Gastroesophageal sphincter (tissue), 4 donors: Measurements from ENCODE around the gene TNNC1. TPM values are rescaled to one million over a fixed set of nuclear protein-coding genes. Genes with fewer than 3 reads are reported as not detected.

Experiments used
- ATAC-seq: fragments of 150-250 bp; one replicate; pipeline ENCODE4 v1.9.1; 2016; ENCODE audit warnings: mild to moderate bottlenecking, moderate library complexity
- H3K27ac ChIP-seq, 4 donors: fragments of 200-600 bp; sonication (generic) in 3 of 4; 1 replicate in 3 of 4; 2 replicates in 1 of 4; pipeline ENCODE4 v1.5.1; 2016 to 2019
- H3K27me3 ChIP-seq: fragments of 200-600 bp; sonication (generic); one replicate; pipeline ENCODE4 v1.5.1; 2019
- H3K36me3 ChIP-seq, 2 donors: fragments of 200-600 bp; sonication (generic); one replicate each; pipeline ENCODE4 v1.5.1; 2019; ENCODE audit warnings: control low read depth in 1 of 2
- H3K4me1 ChIP-seq, 3 donors: fragments of 200-600 bp; sonication (generic); 1 replicate in 2 of 3; 2 replicates in 1 of 3; pipeline ENCODE4 v1.5.1; 2016 to 2019; ENCODE audit warnings: control low read depth in 2 of 3
- H3K4me3 ChIP-seq, 2 donors: fragments of 200-600 bp; sonication (generic); one replicate each; pipeline ENCODE4 v1.5.1; 2019; ENCODE audit warnings: mild to moderate bottlenecking in 1 of 2, moderate library complexity in 1 of 2
- H3K9me3 ChIP-seq, 3 donors: fragments of 200-600 bp; sonication (generic); one replicate each; pipeline ENCODE4 v1.5.1; 2017 to 2019; ENCODE audit warnings: control low read depth in 2 of 3
- EP300 ChIP-seq: sonication (generic); formaldehyde crosslinking; IDR thresholded peaks from one replicate; pipeline ENCODE4 v1.6.1; 2017; ENCODE audit warnings: antibody characterized with exemption, mild to moderate bottlenecking
- POLR2A ChIP-seq, 2 donors: fragments of 450-650 bp; IDR thresholded peaks; one replicate each; pipeline ENCODE4 v1.6.1; 2017; ENCODE audit warnings: antibody characterized with exemption in 2 of 2, mild to moderate bottlenecking in 2 of 2, moderate library complexity in 1 of 2
- POLR2AphosphoS5 ChIP-seq: sonication (generic); formaldehyde crosslinking; IDR thresholded peaks from one replicate; pipeline ENCODE4 v1.6.1; 2017; ENCODE audit warnings: antibody characterized with exemption
- WGBS, 2 donors: methylation state at CpG; one replicate each; pipeline ENCODE4 v1.1.5; 2018; ENCODE audit warnings: low coverage in 1 of 2; 5-methylcytosine and 5-hydroxymethylcytosine counted together
- total RNA-seq, 4 donors: library from RNA; depleted of rRNA; stranded (reverse); fragments of >200 nt; gene quantifications; one replicate each; pipeline ENCODE4 v1.1.0, GENCODE V29; 2016
- TF ChIP-seq, protein P1 (sequence below), 4 experiments: fragments of 200-600 bp in 2 of 4; fragments of 450-650 bp in 2 of 4; sonication (generic) in 1 of 4; IDR thresholded peaks; one replicate each; pipeline ENCODE4 v1.5.1; 2017 to 2019; ENCODE audit warnings: antibody characterized with exemption in 4 of 4, mild to moderate bottlenecking in 2 of 4, moderate library complexity in 2 of 4

TNNC1 gene
- total RNA-seq, 4 donors from 2014 or later = 1.9 to 4.6 (median 2.4) TPM; not detected in 1

DNA sequence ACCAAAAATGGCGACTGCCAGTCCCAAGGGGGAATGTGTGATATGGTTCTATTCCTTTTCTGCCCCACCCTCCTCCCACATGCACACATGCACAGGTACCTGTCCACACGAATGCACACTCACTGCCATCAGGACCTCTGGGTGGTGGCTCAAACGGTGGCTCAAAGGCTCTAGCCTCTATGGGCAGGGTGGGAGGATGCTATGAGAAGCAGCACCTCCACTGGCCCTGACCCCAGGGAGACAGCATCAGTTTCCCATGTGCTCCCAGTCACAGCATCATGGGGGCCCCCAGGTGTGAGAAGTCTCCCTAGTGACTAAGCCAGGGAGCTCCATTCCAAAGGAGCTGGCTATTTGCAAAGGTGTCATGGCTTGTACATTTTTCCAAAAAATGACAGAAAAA, 24.8 kb downstream of the TNNC1 start:
- H3K4me3 ChIP-seq = no peak overlapping the region
- peaks cover 0 to 17% (median 0%) of the 10 kb centered on the region in 3 donors for H3K4me1 ChIP-seq
- H3K9me3 ChIP-seq = no peaks in the 10 kb centered on the region
- TF ChIP-seq POLR2A (IDR thresholded peaks at IDR 0.05) = no peak
- no peak for TF ChIP-seq EP300
- TF ChIP-seq, protein P1, sequence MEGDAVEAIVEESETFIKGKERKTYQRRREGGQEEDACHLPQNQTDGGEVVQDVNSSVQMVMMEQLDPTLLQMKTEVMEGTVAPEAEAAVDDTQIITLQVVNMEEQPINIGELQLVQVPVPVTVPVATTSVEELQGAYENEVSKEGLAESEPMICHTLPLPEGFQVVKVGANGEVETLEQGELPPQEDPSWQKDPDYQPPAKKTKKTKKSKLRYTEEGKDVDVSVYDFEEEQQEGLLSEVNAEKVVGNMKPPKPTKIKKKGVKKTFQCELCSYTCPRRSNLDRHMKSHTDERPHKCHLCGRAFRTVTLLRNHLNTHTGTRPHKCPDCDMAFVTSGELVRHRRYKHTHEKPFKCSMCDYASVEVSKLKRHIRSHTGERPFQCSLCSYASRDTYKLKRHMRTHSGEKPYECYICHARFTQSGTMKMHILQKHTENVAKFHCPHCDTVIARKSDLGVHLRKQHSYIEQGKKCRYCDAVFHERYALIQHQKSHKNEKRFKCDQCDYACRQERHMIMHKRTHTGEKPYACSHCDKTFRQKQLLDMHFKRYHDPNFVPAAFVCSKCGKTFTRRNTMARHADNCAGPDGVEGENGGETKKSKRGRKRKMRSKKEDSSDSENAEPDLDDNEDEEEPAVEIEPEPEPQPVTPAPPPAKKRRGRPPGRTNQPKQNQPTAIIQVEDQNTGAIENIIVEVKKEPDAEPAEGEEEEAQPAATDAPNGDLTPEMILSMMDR (IDR thresholded peaks at IDR 0.05) = no peak
- no peak for TF ChIP-seq POLR2AphosphoS5
- H3K27me3 ChIP-seq = no peaks in the 10 kb centered on the region
- WGBS, 2 donors = 0% methylated on average over 1 of the region's 3 CpGs
- no peak for ATAC-seq
- no peaks in the 10 kb centered on the region for H3K36me3 ChIP-seq
- no peak overlapping the region for H3K27ac ChIP-seq

DNA sequence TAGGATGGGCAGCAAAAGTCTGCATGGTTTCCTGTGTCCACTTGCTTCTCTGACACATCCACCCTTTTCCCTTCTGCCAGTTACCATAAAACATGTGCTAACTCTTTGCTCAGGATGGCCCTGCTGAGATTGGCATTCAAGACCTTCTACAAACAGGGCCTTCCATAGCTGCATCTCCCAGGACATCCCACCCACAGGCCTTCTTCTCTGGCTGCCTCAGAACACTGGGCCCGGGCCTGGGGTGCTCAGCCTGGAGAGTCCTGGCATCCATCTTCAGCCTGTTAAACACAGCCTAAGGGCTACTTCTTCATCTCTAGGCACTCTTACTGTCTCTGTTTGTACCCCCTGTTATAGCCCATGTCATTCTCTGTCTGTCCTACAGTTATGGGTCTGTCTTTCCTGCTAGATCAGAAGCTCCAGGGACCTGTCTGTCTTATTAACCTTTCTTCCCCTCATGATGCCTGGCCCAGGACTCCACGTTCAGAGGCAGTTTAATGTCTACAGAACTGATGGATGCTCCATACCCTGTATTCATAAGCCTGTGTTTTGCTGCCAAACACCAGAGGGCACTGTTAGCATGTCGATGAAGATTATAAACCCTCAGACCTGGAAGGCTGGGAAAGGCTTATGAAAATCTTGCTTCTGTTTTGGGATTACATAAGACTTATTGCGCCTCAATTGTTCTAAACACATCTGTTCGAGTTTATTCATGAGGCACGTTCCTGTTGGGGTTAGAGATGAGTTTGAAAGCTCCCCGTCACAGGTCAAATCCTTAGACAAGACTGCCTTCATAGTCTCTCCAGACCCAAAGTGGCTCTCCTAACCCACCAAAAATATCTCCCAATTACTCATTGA, 25.5 kb downstream of the TNNC1 start:
- H3K36me3 ChIP-seq = no peaks in the 10 kb centered on the region
- peak; percentile 86 for ATAC-seq
- H3K9me3 ChIP-seq = no peaks in the 10 kb centered on the region
- TF ChIP-seq EP300 (no peak), POLR2A (IDR thresholded peaks at IDR 0.05) (no peak), POLR2AphosphoS5 (peak; percentile 30)
- TF ChIP-seq, protein P1 (IDR thresholded peaks at IDR 0.05) = peak in 3 of 4 experiments; percentile 73 to 80 (median 73)
- H3K4me3 ChIP-seq = no peak overlapping the region
- H3K27ac ChIP-seq = no peak overlapping the region
- 3 to 12% methylated on average over 6 of the region's 7 CpGs for WGBS, 2 donors
- peaks cover 0 to 17% (median 0%) of the 10 kb centered on the region in 3 donors for H3K4me1 ChIP-seq
- no peaks in the 10 kb centered on the region for H3K27me3 ChIP-seq

DNA sequence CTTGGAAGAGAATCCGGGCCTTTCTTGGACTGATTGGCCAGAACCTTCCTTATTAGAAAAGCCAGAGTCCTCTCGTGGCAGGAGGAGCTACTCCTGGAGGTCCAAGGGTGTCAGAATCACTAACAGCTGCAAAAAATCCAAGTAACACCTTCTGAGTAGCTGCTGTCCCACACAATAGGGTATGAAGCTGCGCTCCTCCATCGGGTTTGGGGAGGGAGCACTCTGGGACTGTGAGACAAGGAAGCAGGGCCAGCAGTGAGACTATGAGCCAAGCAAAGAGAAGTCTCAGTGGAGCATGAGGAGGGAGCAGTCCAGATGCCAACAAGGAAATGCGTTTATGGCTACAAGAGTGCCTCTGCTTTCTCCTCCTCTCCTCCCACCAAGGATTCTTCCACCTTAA, 30.7 kb downstream of the TNNC1 start:
- no peak overlapping the region for H3K27ac ChIP-seq
- peaks cover 0 to 23% (median 0%) of the 10 kb centered on the region in 3 donors for H3K4me1 ChIP-seq
- H3K36me3 ChIP-seq = peaks cover 0 to 37% of the 10 kb centered on the region in 2 donors
- TF ChIP-seq POLR2A (IDR thresholded peaks at IDR 0.05) (no peak), EP300 (no peak), POLR2AphosphoS5 (no peak)
- TF ChIP-seq, protein P1 (IDR thresholded peaks at IDR 0.05) = no peak
- H3K9me3 ChIP-seq = no peaks in the 10 kb centered on the region
- no peaks in the 10 kb centered on the region for H3K27me3 ChIP-seq
- 0 to 53% methylated on average over 1 to 4 of the region's 5 CpGs for WGBS, 2 donors
- H3K4me3 ChIP-seq = no peak overlapping the region
- peak; percentile 55 for ATAC-seq

DNA sequence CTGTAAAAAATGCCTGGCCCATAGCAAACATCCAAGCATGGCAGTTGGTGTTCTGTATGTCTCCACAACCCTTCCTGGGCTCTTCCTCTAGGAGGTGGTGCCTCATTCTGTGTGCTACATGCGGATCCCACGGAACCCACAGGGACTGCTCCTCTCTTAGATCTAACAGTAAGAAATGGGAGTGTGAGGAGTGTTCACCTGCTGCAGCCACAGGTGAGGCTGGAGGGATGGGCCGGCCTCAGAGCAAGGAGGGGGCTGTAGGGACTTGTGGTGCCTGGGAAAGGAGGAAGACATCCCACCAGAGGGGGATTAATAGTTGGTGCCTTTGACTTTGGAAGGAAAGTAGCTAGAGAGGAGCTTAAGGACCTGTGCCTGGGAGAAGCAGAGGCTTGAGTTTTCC, 31.2 kb downstream of the TNNC1 start:
- WGBS, 2 donors = 90% methylated on average over 1 of the region's 3 CpGs; no CpG with 5 or more reads in 1 of the 2 donors
- Histone ChIP-seq H3K27me3 (no peaks in the 10 kb centered on the region), H3K27ac (no peak overlapping the region), H3K4me1 (peaks cover 0 to 23% (median 0%) of the 10 kb centered on the region in 3 donors), H3K9me3 (no peaks in the 10 kb centered on the region), H3K4me3 (no peak overlapping the region), H3K36me3 (peaks cover 0 to 37% of the 10 kb centered on the region in 2 donors)
- ATAC-seq = no peak
- TF ChIP-seq, protein P1 (IDR thresholded peaks at IDR 0.05) = no peak
- no peak for TF ChIP-seq POLR2AphosphoS5
- no peak for TF ChIP-seq POLR2A (IDR thresholded peaks at IDR 0.05)
- no peak for TF ChIP-seq EP300

DNA sequence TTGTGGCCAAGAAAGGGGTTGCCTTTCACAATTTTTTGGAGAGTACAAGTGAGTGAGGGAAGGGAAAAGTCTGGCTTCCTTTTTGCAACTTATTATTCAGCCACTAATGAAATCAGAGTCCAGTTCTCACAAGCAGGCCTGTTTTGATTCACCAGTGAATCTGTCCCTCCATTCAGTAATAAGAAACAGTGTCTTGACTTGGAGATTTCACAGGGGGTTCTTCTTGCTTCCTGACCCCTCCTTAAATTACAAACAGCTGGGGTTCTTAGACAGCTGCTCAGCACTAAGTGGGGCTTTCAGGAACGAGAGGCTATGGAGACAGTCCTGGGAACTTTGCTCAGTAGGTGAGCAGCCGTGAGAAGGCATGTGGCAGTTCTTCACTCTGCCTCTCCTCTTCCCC, 33.5 kb downstream of the TNNC1 start:
- no peak overlapping the region for H3K4me3 ChIP-seq
- H3K36me3 ChIP-seq = peaks cover 0 to 37% of the 10 kb centered on the region in 2 donors
- H3K4me1 ChIP-seq = peaks cover 0 to 23% (median 0%) of the 10 kb centered on the region in 3 donors
- H3K27ac ChIP-seq = no peak overlapping the region
- WGBS, 2 donors = no CpG with 5 or more reads among the region's 2 CpGs
- H3K27me3 ChIP-seq = no peaks in the 10 kb centered on the region
- no peak for ATAC-seq
- TF ChIP-seq, protein P1 (IDR thresholded peaks at IDR 0.05) = no peak
- TF ChIP-seq POLR2A (IDR thresholded peaks at IDR 0.05) (no peak), POLR2AphosphoS5 (no peak), EP300 (no peak)
- H3K9me3 ChIP-seq = no peaks in the 10 kb centered on the region
